Natural killer cell (primary cell): ENCODE data around the gene PLPP6. TPM values are rescaled to one million over a fixed set of nuclear protein-coding genes. Genes with fewer than 3 reads are reported as not detected.

Experiments used
- ATAC-seq, 3 donors: fragments of 150-1000 bp in 2 of 3; fragments of 200-7000 bp in 1 of 3; cut with Tn5 transposase; 1 replicate in 1 of 3; 2 replicates in 2 of 3; pipeline ENCODE4 v1.10.0; 2021; ENCODE audit warnings: mild to moderate bottlenecking in 2 of 3, moderate library complexity in 2 of 3
- DNase-seq, 2 donors: peaks; one replicate each; pipeline versions ENCODE4 v3.0.0 to v3.0.0-alpha.2; 2013 to 2021; ENCODE audit warnings: mixed read lengths in 1 of 2
- H3K27ac ChIP-seq: one replicate; pipeline ENCODE4 v1.5.1; 2013; ENCODE audit warnings: mild to moderate bottlenecking, low read length
- H3K27me3 ChIP-seq: one replicate; pipeline ENCODE4 v1.6.1; 2013; ENCODE audit warnings: low read length; ENCODE audit not compliant: control insufficient read depth, insufficient read depth
- H3K36me3 ChIP-seq: one replicate; pipeline ENCODE4 v1.6.1; 2013; ENCODE audit warnings: low read length; ENCODE audit not compliant: control insufficient read depth, insufficient read depth
- H3K4me1 ChIP-seq: one replicate; pipeline ENCODE4 v1.6.1; 2013; ENCODE audit warnings: low read length; ENCODE audit not compliant: control insufficient read depth, insufficient read depth
- H3K4me3 ChIP-seq: one replicate; pipeline ENCODE4 v1.5.1; 2013; ENCODE audit warnings: low read length
- H3K9me3 ChIP-seq: one replicate; pipeline ENCODE4 v1.6.1; 2013; ENCODE audit warnings: low read length; ENCODE audit not compliant: control insufficient read depth, insufficient read depth
- H3K27ac Mint-ChIP-seq, 2 donors: one replicate each; pipeline ENCODE4 v1.8.0; 2022; ENCODE audit warnings: mild to moderate bottlenecking in 2 of 2, mixed read lengths in 2 of 2, moderate library complexity in 1 of 2
- H3K27me3 Mint-ChIP-seq, 2 donors: one replicate each; pipeline ENCODE4 v1.8.0; 2022; ENCODE audit warnings: low read depth in 2 of 2, mixed read lengths in 2 of 2
- H3K36me3 Mint-ChIP-seq: one replicate; pipeline ENCODE4 v1.8.0; 2022; ENCODE audit warnings: mixed read lengths
- H3K4me1 Mint-ChIP-seq, 2 donors: one replicate each; pipeline ENCODE4 v1.8.0; 2022; ENCODE audit warnings: mixed read lengths in 2 of 2
- H3K4me3 Mint-ChIP-seq: one replicate; pipeline ENCODE4 v1.8.0; 2022; ENCODE audit warnings: mild to moderate bottlenecking, moderate library complexity, mixed read lengths
- H3K9me3 Mint-ChIP-seq, 2 donors: one replicate each; pipeline ENCODE4 v1.8.0; 2022; ENCODE audit warnings: mixed read lengths in 2 of 2
- CTCF ChIP-seq: fragments of 200-600 bp; IDR thresholded peaks from one replicate; pipeline ENCODE4 v1.8.0; 2022; ENCODE audit warnings: antibody characterized with exemption
- WGBS: methylation state at CpG from one replicate; pipeline ENCODE4 v1.1.7; 2013; ENCODE audit warnings: missing lambda C conversion rate; ENCODE audit not compliant: insufficient coverage; 5-methylcytosine and 5-hydroxymethylcytosine counted together
- intact Hi-C: fragments of 100-400 bp; cut with micrococcal nuclease; formaldehyde crosslinking; loops from one replicate; pipeline ENCODE4 v1.14.2; 2022
- total RNA-seq, 4 donors: library from RNA; stranded (reverse); fragments of 120-200 nt in 1 of 4; gene quantifications; one replicate each; pipeline versions ENCODE4 v1.2.3 to v1.2.4, GENCODE V29; 2013 to 2022

PLPP6 gene
- total RNA-seq, 3 donors from 2014 or later (not counting 1 experiment from before 2014, with no cell fraction given) = 3.7 to 5.6 (median 3.8) TPM

GRCh38 chr9:4713849-4714248 lies 51.8 kb downstream of the PLPP6 start:
- Mint-ChIP-seq H3K27me3 (no peaks in the 10 kb centered on the region), H3K36me3 (peaks cover 15% of the 10 kb centered on the region), H3K4me1 (peaks cover 0 to under 1% of the 10 kb centered on the region in 2 donors), H3K4me3 (no peak overlapping the region), H3K27ac (peak overlapping the region in 1 of 2 donors; percentile 4), H3K9me3 (no peaks in the 10 kb centered on the region)
- DNase-seq = peak in 1 of 2 donors; percentile 14
- no peak overlapping the region for H3K27ac ChIP-seq
- ATAC-seq = peak in 1 of 3 donors; percentile 69
- no peak overlapping the region for H3K4me3 ChIP-seq
- intact Hi-C loops = no loop called here
- 72% methylated on average over 7 of the region's 7 CpGs for WGBS
- no peaks in the 10 kb centered on the region for H3K9me3 ChIP-seq
- H3K27me3 ChIP-seq = no peaks in the 10 kb centered on the region
- no peaks in the 10 kb centered on the region for H3K4me1 ChIP-seq
- H3K36me3 ChIP-seq = peaks cover 52% of the 10 kb centered on the region
- TF ChIP-seq CTCF = no peak

- Histone ChIP-seq H3K27ac (no peak overlapping the region), H3K27me3 (no peaks in the 10 kb centered on the region), H3K4me3 (no peak overlapping the region), H3K36me3 (peaks cover 55% of the 10 kb centered on the region), H3K9me3 (no peaks in the 10 kb centered on the region), H3K4me1 (no peaks in the 10 kb centered on the region)
- ATAC-seq (no peak), DNase-seq (no peak)
- H3K27me3 Mint-ChIP-seq = no peaks in the 10 kb centered on the region
- 94% methylated on average over 9 of the region's 9 CpGs for WGBS
- peaks cover 0 to 5% of the 10 kb centered on the region in 2 donors for H3K4me1 Mint-ChIP-seq
- no peaks in the 10 kb centered on the region for H3K9me3 Mint-ChIP-seq
- H3K36me3 Mint-ChIP-seq = peaks cover 20% of the 10 kb centered on the region
- intact Hi-C loops = no loop called here
- no peak overlapping the region for H3K4me3 Mint-ChIP-seq
- peak overlapping the region in 1 of 2 donors; percentile 4 for H3K27ac Mint-ChIP-seq
- TF ChIP-seq CTCF = no peak
Measured at GRCh38 chr9:4714266-4715016, 52.3 kb downstream of the PLPP6 start.

Other genes starting within 250 kb of the PLPP6 start
- gene SLC1A1, start 171.8 kb upstream of the PLPP6 start, total RNA-seq = not detected
- gene SPATA6L, start 4.2 kb downstream of the PLPP6 start, total RNA-seq = 1 to 10 TPM; 2.0 to 4.7 (median 4.3) TPM
- 10 to 100 TPM; 11.6 to 20.1 (median 13.0) TPM for gene CDC37L1, start 17.3 kb downstream of the PLPP6 start, total RNA-seq
- 10 to 100 TPM; 18.6 to 23.1 (median 21.0) TPM for gene AK3, start 78.9 kb downstream of the PLPP6 start, total RNA-seq
- gene RCL1, start 130.7 kb downstream of the PLPP6 start, total RNA-seq = 10 to 100 TPM; 18.1 to 26.3 (median 23.0) TPM